Tibial artery (tissue), 4 donors: Measurements from ENCODE around the gene TMEM176A.
A peak's percentile ranks its signal among the peaks of the same experiment; 100 is the strongest.

ENCODE experiments used
- DNase-seq, 2 donors: peaks; one replicate each; pipeline ENCODE4 v3.0.0-alpha.2; 2019
- H3K27ac ChIP-seq, 2 donors: fragments of 200-600 bp; sonication (generic) in 1 of 2; 1 replicate in 1 of 2; 2 replicates in 1 of 2; pipeline ENCODE4 v1.5.1; 2018 to 2019; ENCODE audit warnings: mild to moderate bottlenecking in 1 of 2
- H3K27me3 ChIP-seq, 2 donors: fragments of 200-600 bp; sonication (generic) in 1 of 2; one replicate each; pipeline versions ENCODE4 v1.5.1 to v1.6.0; 2016 to 2019
- H3K36me3 ChIP-seq, 3 donors: fragments of 200-600 bp; sonication (generic) in 2 of 3; one replicate each; pipeline ENCODE4 v1.5.1; 2016 to 2019; ENCODE audit warnings: mild to moderate bottlenecking in 2 of 3
- H3K4me1 ChIP-seq, 4 donors: fragments of 200-600 bp; sonication (generic) in 2 of 4; 1 replicate in 3 of 4; 2 replicates in 1 of 4; pipeline ENCODE4 v1.5.1; 2016 to 2019
- H3K4me3 ChIP-seq, 2 donors: fragments of 200-600 bp; sonication (generic) in 1 of 2; 1 replicate in 1 of 2; 2 replicates in 1 of 2; pipeline ENCODE4 v1.5.1; 2018 to 2019; ENCODE audit warnings: mild to moderate bottlenecking in 2 of 2
- H3K9me3 ChIP-seq, 3 donors: fragments of 200-600 bp; sonication (generic) in 1 of 3; one replicate each; pipeline ENCODE4 v1.5.1; 2016 to 2019
- CTCF ChIP-seq, 2 experiments: fragments of 200-600 bp in 1 of 2; fragments of 450-650 bp in 1 of 2; IDR thresholded peaks; one replicate each; pipeline ENCODE4 v1.5.1; 2017 to 2019; ENCODE audit warnings: antibody characterized with exemption in 2 of 2, mild to moderate bottlenecking in 1 of 2, moderate library complexity in 1 of 2
- intact Hi-C: fragments of 100-400 bp; cut with DNase I; formaldehyde crosslinking; loops from one replicate; pipeline ENCODE4 v1.15.0; 2023; ENCODE audit warnings: low total_unique reads

TMEM176A gene

DNA sequence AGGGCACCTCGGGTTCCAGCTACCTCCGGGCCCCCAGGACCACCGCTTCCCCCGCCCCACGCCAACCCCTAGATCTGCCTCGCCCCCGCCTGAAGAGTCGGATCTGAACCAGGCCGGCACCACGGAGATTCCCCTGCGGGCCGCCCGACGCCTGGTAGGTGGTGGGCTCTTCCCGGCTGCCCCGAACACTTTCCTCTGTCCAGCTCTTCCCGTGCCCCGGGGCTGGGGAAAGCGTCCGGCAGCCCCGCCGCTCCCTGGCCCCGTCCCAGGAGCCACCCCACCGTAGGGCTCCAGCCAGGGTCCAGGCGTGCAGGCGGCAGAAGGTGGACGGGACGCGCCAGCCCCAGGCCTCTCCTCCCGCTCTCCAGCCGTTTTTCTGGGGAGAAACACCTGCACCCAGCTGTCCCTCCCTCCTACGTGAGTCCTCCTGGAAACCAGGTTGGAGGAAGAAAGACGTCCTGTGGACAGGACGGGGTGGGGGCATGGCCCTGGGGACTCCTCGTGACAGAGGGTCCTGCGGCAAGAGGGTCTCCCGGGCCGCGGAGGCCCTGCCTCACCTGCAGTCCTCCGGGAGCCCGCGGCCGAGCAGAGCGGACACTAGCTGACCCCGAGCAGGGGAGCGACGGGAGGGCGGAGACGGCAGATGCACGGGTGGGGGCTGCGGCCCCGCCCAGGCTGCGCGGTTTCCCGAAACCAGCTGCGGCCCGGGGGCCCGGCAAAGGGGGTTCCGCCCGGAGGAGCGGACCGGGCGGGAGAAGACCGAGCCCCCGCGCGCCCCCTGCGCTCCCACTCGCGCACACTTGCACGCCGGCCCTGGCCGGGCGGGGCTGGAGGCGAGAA is 608 bp upstream of the TMEM176A start, which contains the start of gene TMEM176B:
TSS of gene TMEM176B (minus strand) at position 624 of the 840 bp plus-strand sequence. CDS start 3,795 bp downstream, outside the sequence.
- no peak for TF ChIP-seq CTCF (IDR thresholded peaks at IDR 0.05)
- Histone ChIP-seq H3K4me1 (peaks cover 0 to 19% (median 4%) of the 10 kb centered on the region in 4 donors), H3K27me3 (peaks cover 0 to 46% of the 10 kb centered on the region in 2 donors), H3K9me3 (peaks cover 0 to 2% (median 0%) of the 10 kb centered on the region in 3 donors), H3K36me3 (peaks cover 0 to 5% (median 0%) of the 10 kb centered on the region in 3 donors), H3K4me3 (peak within 1 kb of the TSS; percentile 37 to 48), H3K27ac (no peak within 1 kb of the TSS)
- intact Hi-C loops, result no loop called here
- DNase-seq, result no peak

GRCh38 chr7:150801242-150801945 is 825 bp downstream of the TMEM176A start:
- H3K4me3 ChIP-seq, result peak overlapping the region; percentile 37 to 48
- peaks cover 0 to 4% (median 0%) of the 10 kb centered on the region in 3 donors for H3K36me3 ChIP-seq
- intact Hi-C loops, result no loop called here
- H3K9me3 ChIP-seq, result peaks cover 0 to 11% (median 10%) of the 10 kb centered on the region in 3 donors
- peaks cover 0 to 19% (median 4%) of the 10 kb centered on the region in 4 donors for H3K4me1 ChIP-seq
- TF ChIP-seq CTCF (IDR thresholded peaks at IDR 0.05), result no peak
- no peak for DNase-seq
- no peak overlapping the region for H3K27ac ChIP-seq
- H3K27me3 ChIP-seq, result peaks cover 0 to 40% of the 10 kb centered on the region in 2 donors

- Histone ChIP-seq H3K4me3 (no peak overlapping the region), H3K4me1 (peaks cover 0 to 19% (median 4%) of the 10 kb centered on the region in 4 donors), H3K27ac (no peak overlapping the region), H3K36me3 (peaks cover 0 to 4% (median 0%) of the 10 kb centered on the region in 3 donors), H3K27me3 (peaks cover 0 to 40% of the 10 kb centered on the region in 2 donors), H3K9me3 (peaks cover 0 to 13% (median 11%) of the 10 kb centered on the region in 3 donors)
- intact Hi-C loops, result no loop called here
- no peak for TF ChIP-seq CTCF (IDR thresholded peaks at IDR 0.05)
- DNase-seq, result no peak
Observed at GRCh38 chr7:150801946-150802771, 1.6 kb downstream of the TMEM176A start.

- H3K4me3 ChIP-seq, result no peak overlapping the region
- H3K36me3 ChIP-seq, result peaks cover 0 to 4% (median 0%) of the 10 kb centered on the region in 3 donors
- H3K27me3 ChIP-seq, result peaks cover 0 to 37% of the 10 kb centered on the region in 2 donors
- no peak for TF ChIP-seq CTCF (IDR thresholded peaks at IDR 0.05)
- peaks cover 0 to 13% (median 11%) of the 10 kb centered on the region in 3 donors for H3K9me3 ChIP-seq
- H3K4me1 ChIP-seq, result peaks cover 0 to 19% (median 4%) of the 10 kb centered on the region in 4 donors
- DNase-seq, result no peak
- intact Hi-C loops, result no loop called here
- H3K27ac ChIP-seq, result no peak overlapping the region
Observed at GRCh38 chr7:150803161-150803860, 2.7 kb downstream of the TMEM176A start.
